ENCODE measurements around the gene DIDO1.

Gene DIDO1

DNA sequence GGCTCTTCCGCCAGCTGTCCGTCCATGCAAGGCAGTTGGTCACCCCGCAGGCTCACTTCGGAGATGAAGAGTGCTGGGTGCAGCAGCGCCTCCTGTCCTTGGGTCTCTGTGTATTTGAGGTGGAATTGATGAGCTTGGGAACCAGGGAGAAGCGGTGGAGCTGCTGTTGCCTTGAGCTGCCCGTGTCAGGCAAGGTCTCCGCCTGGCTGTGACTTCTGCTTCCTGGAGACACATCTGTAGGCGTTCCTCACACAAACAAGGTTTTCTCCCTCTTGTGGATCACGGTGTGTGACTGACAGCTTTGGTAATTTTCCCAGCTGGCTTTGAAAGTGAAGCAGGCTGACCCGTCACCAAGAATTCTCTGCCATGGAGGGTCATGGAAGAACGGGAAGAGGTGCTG is 23.7 kb upstream of the DIDO1 start:
- DNase-seq, result no peak

DNA sequence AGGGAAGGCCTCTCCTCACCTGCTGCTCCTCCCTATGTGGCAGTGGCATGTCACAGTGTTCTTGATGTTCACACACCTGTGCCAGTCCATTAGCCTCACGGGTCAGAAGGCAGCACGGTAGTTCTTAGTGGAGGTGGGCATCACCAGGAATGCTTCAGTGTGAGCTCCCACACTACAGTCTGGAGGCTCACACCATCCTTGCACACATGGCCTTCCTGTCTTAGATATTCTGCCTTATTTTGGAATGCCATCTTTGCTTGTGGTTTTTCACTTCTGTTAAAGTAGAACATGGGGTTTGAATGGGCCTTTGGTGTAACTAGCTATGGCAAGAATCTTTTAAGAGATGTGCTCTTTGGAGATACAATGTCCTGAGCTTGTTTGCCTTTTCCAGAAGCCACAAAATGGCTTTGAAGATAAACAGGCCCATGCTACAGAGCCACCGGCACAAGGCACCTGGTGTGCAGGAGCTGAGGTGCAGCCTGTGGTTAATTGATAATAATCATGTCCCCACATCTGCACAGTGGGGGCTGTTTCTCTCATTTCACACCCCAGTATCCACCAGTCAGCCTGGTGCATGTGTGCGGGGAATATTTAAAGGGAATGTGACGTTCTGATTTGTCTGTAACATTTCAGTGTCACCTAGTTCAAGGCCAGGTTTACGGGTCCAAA is 23.0 kb upstream of the DIDO1 start:
- no peak for DNase-seq

DNA sequence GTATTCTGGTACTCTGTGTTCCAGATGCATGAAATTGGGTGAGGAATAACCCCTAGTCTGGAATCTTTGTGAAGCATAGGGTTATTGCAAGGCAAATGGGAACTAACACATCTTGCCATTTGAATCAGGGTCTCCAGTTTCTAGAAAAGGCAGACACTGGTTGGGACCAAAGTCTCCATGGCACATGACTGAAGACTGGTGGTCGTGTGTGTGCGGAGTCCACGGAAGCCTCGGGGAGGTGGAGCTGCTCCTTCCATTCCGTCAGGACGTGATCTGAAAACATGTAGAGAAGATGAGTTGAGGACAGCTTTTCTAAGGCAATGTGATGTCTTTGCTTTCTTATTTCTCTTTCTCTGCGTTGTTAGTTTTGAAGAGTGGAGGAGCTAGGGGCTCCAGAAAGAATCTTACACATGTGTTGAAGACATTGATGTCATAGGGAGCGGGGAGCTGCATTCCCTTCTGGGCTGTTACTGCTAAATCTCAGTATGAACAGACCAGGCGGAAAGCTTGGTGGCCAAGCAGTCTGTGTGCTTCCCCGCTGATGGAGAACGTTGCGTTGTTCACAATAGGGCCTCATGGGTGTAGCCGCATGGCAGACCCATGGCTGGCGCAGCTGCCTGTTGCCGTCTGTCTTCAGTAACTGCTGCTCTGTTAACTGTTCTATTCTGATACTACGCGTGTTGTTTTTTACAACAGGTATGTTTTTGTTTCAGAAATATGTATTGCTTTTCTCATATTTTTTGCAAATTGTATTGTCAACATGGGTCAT is 21.4 kb upstream of the DIDO1 start:
- DNase-seq, result no peak

DNA sequence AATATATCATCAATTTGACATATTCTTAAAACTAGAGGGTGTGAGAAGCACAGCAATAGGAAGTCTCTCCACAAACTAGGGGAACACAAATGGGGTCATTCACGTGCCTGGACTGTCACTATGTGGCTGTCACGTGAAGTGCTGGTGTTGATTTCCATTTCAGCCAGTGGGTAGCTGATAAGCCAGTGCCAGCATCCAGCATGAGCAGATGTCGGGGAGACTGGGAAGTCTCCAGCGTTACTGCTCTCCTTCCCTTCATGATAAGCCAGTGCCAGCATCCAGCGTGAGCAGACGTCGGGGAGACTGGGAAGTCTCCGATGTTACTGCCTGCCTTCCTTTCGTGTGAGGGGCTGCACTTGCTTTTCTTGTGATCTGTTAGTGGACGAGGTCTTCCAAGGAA is 20.6 kb upstream of the DIDO1 start:
- no peak for DNase-seq

DNA sequence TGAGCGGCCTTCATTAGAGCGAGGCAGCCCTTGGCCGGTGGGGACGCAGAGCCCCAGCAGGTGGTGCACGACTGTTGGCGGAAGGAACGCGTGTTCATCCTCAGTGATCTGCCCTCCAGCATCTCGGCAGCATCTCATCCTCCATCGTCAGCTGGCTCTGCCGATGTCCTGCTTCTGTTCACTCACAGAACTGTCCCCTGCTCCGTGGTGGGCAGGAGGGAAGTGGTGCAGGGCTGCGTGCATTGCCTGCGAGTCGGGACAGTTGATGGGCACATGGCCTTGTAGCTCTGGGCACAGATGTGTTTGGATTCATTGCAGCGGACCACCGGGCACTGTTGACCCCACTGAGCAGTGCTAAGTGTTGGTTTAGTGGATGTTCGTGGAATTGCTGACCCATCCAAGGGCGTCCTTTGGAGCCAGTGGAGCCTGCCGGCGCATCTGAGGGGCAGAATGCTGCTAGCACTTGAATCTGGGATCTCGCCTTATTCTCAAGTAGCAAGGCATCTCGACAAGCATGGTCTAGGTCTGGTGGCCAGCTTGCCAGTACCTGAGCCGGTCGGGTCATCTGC is 19.6 kb upstream of the DIDO1 start:
- no peak for DNase-seq

DNA sequence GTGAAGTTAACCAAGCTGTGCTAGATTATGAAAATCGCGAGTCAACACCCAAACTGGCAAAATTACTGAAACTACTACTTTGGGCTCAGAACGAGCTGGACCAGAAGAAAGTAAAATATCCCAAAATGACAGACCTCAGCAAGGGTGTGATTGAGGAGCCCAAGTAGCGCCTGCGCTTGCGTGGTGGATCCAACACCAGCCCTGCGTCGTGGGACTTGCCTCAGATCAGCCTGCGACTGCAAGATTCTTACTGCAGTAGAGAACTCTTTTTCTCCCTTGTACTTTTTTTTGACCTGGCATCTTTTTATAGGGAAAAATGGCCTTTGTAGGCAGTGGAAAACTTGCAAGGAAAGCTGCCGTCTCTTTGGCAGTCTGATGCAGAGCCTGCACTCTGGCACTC is 18.4 kb upstream of the DIDO1 start:
- no peak for DNase-seq

DNA sequence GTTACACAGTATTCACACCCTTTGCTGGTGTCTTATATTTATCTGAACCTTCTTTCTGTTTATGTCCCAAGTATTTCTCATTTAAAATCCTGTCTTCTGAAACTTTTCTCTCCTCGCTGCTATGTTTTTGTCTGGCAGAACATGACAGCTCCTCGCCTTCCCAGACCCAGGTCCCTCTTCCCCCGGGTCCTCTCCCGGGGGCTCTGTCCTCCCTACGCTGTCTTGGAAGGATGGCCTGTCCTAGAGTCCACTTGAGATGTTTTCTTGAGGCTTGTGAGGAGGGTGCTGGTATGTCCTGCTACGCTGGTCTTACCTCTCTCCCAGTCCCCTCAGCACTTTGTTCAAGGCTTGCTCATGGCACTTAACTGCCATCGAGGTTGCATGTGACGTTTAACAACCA is 17.9 kb upstream of the DIDO1 start:
- DNase-seq, result no peak

DNA sequence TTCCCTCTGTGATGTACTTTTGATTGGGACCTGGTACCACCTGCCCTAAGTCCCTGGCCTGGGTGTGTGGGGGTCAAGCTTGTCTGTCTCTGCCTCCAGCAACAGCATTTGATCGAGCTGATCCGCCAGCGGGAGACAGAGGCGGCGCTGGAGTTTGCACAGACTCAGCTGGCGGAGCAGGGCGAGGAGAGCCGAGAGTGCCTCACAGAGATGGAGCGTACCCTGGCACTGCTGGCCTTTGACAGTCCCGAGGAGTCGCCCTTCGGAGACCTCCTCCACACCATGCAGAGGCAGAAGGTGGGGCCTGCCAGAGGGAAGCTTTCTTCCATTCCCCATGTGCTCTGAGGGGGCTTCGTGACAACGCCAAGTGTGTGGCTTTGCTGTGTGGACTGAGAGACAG is 17.1 kb upstream of the DIDO1 start:
- DNase-seq, result no peak

DNA sequence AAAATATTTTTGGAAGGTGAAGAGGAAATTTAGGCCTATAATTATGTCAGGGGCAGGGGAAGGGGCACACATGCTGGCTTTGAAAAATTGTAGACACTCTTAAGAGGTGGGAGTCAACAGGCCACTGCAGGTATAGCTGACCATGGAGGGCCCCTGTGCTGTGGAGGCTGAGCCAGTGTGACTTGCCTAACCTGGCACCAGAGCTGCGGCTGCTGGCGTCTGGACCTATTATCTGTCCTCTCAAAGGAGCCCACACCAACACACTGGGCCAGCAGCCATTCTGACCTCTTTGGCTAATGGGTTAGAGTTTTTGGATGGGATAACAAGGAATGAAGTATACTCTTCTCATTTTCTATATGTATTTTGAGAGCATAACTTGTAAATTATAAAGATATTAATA is 16.2 kb upstream of the DIDO1 start:
- DNase-seq, result no peak

DNA sequence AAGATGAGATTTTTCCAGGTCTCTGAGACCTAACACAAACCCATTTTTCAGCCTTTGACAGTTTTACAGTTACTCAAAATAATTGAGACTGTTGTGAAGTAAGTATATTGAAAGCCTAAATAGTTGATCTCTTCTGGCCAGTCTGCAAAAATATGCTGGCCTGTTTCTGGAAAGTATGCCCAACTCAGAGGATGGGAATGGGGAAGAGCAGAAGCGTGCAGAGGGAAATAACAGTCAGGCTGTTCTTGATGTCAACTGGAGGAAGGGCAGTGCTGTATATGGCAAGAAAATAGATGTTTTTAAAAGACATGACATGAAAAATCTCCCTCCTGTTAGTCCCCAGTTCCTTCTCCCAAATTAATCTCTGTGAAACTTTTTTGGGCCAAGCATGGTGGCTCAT is 15.5 kb upstream of the DIDO1 start:
- no peak for DNase-seq

DNA sequence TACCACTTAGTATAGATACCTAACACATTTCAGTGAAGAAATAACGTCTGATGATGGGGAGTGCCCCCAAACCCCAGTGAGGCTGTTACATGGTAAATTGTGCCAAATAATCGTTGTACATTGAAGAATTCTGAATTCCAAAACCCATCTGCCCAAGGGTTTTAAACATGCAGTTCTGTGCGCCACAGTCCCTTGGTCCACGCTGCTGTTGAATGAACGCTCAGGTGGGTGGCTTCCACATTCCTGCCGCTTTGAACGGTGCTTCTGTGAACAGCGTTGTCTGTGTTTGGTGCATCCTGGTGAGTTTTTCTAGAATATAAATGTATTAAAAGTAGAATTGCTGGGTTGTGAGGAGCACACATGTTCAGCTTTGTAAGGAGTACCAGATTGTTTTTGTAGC is 14.6 kb upstream of the DIDO1 start:
- DNase-seq, result no peak

DNA sequence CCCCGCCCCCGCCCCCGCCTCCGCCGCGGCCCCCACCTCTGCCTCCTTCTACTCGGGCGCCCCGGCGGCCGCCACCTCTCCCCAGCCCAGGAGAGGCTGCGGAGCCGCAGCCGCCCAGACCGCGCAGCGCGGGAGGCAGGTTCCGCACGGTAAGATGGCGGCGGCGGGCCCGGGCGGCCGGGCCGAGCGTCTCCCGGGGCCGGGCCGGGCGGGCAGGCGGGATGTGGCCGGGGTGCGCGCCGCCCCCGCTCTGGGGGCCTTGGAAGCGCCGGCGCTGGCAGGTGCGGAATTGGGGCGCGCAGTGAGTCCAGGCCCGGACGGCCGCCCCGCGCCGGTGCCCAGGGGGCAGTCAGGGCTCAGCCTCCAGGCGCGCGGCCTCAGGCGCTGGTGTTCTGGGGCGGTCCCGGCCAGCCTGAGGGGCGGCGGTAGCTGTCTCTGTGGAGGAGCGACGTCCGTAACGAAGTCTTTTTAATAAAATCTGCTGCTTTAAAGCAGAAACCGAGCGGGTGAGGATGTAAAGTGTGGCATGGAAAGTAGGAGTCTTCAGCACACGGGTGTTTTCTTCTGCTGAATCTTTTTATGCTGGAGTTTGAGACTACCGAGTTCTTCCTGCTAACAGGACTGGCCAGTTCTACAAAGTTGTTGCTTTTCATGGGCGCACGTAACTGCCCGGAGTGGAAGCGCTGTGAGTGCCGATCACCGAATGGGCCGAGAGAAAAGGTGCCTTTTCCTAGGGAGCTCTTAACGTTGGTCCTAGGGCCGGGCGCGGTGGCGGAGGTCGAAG is 12.0 kb upstream of the DIDO1 start, which contains the start of gene GID8:
GID8 (plus strand) TSS at position 43 of the 784 bp plus-strand sequence. CDS start 3,356 bp downstream, outside the sequence.
- peak; percentile 41 to 69 for DNase-seq

DNA sequence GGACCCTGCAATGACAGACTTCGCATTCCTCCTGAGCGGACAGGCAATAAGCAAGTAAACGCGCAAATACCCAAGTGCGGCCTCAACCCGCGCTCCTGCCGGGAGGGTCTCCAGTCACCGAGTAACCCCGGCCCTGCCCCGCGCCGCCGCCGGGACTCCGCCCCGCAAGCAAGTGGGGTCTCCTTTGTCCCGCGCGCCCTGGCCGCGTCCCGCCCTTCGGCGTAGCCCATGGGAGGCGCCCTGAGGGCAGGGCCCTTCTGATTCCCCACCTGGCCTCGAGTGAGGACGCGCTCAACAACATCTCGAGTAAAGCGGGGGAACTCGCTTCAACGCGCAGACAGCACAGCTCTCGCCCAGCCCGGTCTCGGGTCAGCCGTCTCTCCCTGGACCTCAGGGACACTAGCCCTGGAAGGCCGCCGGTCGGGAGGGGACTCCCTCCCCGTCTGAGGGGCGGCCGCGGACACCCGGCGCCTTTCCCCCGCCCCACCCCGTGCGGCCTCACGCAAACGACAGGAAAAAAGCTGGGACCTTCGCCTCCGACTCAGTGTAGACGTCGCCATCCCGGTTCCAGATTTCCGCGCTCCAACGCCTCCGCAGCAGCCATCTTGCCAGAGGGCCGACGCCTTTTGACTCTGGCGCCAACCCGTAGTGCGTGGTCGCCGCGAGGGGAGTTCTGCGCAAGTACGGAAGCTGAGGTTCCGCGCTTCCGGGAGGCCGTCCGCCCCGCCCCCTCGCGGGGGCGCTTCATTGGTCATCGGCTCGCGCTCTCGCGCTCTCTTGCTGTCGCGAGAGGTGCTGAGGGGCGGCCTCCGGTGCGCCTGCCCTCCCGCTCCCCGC is 11.2 kb upstream of the DIDO1 start:
- peak; percentile 81 to 98 for DNase-seq

DNA sequence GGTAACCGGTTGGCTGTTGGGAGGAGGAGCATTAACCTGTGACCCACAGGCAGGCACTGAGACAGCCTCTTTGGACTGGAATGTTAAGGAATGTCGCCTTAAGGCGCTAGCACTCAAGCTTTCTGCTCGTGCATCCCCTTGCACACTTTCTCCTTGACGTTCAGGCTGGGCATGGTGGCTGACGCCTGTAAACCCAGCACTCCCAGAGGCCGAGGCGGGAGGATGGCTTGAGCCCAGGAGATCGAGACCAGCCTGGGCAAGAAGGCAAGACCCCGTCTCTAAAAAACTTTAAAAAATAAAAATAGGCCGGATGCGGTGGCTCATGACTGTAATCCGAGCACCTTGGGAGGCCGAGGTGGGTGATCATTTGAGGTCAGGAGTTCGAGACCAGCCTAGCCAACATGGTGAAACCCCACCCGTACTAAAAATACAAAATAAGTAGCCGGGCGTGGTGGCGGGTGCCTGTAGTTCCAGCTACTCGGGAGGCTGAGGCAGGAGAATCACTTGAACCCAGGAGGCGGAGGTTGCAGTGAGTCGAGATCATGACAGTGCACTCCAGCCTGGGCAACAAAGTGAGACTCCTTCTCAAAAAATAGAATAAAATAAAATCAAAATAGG is 9.8 kb upstream of the DIDO1 start:
- no peak for DNase-seq

DNA sequence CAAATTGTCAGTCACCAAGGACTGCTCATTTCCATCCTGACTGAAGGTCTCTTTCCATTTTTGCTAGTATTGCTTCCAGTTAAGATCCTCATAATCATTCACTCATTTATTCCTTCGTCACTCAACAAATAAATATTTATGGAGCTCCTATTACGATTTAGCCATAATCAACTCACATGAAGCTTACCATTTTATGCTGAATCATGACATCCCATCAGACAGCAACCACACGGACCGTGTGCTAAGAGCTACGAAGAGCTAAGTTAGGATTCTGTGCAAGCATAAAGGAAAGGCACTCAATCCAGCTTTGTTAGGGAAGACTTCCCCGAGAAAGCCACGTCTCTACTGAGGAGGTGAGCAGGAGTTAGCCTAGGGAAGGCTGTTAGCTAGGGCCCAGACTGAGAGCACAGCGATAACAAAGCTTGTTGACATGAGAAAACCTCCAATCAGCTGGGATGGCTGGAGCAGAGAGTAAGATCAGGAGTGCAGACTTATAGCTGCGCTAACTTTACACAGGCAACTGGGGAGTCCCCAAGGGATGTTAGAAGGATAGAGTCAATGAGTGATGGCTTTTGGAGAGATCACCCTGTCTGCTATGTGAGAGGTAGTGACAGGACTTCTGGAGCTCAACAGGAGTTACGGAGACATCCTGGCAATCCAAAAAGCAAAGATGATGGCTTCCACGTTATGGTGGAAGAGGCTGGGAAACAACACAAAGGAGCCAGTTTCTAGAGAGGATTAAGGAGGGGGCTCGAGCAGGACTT is 9.1 kb upstream of the DIDO1 start:
- DNase-seq, result no peak

DNA sequence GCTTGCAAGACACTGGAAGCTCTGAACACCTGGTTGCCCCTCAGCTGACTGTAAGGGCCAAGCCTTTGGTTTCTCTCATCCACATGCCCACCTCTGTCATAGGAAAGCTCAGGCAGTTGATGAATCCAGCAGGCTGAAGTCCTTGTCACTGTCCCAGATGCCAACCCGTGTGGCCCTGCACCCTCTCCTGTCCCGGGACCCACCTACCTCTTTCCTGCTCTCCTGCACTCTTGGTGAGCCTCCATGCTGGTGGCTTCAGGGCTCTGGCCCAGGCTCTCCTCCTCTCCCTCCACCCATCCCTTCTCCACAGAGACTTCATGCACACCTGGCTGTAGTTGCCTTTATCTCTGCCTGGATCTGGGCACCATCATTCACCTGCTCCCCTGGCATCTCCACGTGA is 7.7 kb upstream of the DIDO1 start:
- no peak for DNase-seq

DNA sequence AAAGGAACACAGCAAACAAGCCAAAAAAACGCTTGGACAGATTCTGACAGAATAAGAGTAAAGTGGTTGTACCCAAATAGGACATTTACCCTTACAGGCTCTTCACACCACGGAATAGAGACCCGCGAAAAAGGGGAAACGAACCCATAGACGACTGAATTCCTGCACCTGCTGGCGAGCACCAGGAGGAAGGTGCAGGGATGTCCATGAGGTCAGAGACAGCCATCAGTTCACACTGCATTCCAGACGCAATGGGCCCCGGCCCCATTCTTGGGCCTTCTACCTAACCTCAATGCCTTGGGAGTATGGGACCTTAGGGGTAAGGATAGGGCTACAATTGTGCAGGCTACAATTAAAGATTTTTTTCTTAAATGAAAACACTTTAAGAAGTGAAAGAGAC is 5.2 kb upstream of the DIDO1 start:
- DNase-seq, result no peak

DNA sequence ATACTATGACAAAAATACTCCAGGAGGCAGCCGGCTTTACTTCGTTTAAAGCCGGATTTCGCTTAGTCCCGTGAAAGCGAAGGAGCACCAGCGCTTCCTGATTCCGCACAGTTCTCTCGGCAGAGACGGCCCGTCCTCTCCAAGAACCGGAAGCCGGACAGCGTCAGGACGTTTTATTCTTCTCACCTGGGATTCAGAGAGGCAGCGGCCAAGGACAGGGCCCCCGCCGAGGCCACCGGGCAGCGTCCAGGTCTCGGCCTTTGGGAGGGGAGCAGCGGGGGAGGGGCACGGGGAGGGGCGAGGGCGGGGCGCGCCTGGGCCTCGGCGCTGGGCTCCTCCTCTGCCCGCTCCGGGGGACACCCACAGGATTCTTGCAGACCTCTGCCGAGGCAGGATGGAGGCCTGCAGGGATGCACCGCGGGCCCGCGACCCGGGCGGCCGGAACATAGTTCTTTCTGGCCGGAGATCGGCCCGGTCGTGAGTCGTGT is 2.8 kb upstream of the DIDO1 start:
- DNase-seq, result no peak

DNA sequence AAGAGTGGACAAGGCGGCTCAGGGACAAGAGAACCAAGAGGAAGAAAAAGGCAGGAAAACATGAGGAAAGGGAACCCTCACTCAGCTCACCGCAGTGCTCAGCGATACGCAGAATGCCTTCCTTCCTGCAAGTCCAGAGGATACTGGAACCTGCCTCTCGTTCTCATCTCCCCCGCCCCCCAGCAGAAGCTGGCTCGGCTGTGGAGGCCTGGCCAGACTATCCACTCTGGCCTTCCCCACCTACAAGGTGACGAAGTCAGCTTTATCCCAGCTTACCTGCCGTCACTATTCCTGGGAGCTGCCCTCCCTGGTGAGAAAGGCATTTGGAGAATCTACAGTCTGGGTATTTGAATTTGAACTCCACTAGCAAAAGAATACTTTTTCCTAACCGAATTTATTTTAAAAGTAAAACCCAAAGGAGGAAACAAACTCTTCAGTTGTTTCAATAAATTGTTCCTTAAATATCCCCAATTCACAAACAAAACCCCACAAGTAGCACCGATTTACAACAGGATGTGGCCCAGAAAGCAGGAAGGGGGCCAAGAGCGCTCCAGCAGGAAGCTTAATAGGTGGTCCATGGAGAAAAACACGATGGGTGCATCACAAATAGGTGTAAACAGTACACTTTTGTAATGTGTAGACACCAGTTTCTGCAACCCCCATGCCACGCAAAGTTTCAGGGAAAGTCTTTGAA is 2.1 kb upstream of the DIDO1 start:
- no peak for DNase-seq

DNA sequence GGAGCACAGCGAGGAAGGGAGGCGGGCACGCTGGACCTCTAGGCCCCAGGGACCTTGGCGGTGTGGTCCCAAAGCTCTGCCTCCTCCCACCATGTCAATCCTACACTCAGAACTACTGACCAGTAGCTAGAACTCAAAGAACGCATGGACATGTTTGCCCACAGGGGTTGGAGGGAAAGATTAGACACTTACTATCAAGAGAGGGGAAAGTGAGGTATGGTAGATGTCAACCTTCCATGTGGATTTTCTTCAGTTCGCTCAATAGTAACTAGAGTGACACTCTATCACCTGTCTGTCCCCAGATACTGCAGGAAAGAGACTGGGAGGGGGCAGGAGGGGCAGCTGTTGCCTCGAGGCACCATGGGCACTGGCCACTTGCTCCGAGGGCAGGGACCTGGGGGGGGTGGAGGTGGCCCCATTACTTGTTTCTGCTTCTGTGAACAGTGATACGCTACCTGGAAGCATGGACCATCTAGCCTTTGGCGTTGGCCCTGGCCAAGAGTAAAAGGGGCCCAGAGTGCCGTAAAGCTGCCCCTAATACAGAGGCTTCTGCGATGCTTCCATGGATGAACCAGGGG is 912 bp upstream of the DIDO1 start:
- no peak for DNase-seq
